ENCODE measurements around the gene MFSD12.

GRCh38 chr19:3601021-3601420 lies 43.6 kb upstream of the MFSD12 start:
- TF ChIP-seq POLR2A (IDR thresholded peaks at IDR 0.05): no peak
- TF ChIP-seq, protein P1, sequence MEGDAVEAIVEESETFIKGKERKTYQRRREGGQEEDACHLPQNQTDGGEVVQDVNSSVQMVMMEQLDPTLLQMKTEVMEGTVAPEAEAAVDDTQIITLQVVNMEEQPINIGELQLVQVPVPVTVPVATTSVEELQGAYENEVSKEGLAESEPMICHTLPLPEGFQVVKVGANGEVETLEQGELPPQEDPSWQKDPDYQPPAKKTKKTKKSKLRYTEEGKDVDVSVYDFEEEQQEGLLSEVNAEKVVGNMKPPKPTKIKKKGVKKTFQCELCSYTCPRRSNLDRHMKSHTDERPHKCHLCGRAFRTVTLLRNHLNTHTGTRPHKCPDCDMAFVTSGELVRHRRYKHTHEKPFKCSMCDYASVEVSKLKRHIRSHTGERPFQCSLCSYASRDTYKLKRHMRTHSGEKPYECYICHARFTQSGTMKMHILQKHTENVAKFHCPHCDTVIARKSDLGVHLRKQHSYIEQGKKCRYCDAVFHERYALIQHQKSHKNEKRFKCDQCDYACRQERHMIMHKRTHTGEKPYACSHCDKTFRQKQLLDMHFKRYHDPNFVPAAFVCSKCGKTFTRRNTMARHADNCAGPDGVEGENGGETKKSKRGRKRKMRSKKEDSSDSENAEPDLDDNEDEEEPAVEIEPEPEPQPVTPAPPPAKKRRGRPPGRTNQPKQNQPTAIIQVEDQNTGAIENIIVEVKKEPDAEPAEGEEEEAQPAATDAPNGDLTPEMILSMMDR (IDR thresholded peaks at IDR 0.05): no peak

Measured in thyroid gland (tissue), 4 donors.